SK-N-SH (cell line): ENCODE measurements around the gene NAALAD2. TPM values are rescaled to one million over a fixed set of nuclear protein-coding genes. Genes with fewer than 3 reads are reported as not detected.

Source experiments
- CTCF ChIA-PET: fragments of 300-600, 350-600 bp; formaldehyde crosslinking; extraction: SDS; loops from one replicate; lab custom pipeline; 2021; lab: Yijun Ruan, JAX
- POLR2A ChIA-PET: fragments of 350-600 bp; sonication (Branson Sonifier 250); formaldehyde crosslinking; extraction: SDS; loops from one replicate; lab custom pipeline; 2020; ENCODE audit warnings: antibody characterized with exemption, inconsistent platforms; lab: Yijun Ruan, JAX
- DNase-seq: peaks from one replicate; pipeline ENCODE4 v3.0.0; 2012
- H2AFZ ChIP-seq: fragments of 200-600 bp; sonication (generic); 2 replicates; pipeline ENCODE4 v1.8.1; 2016; ENCODE audit warnings: antibody characterized with exemption, mild to moderate bottlenecking, low read depth
- H3F3A ChIP-seq: fragments of 200-600 bp; sonication (generic); replicated peaks from 2 replicates; pipeline ENCODE3; 2016; ENCODE audit warnings: antibody characterized with exemption, mild to moderate bottlenecking; ENCODE audit not compliant: insufficient read depth
- H3K27ac ChIP-seq, 2 experiments: fragments of 200-500 bp in 1 of 2; fragments of 200-600 bp in 1 of 2; sonication (Bioruptor generic) in 1 of 2; sonication (generic), shearing (Covaris generic) in 1 of 2; 2 replicates each; pipeline versions ENCODE4 v1.5.1 to v1.6.1; 2014 to 2016; ENCODE audit warnings: low read depth in 2 of 2, inconsistent platforms in 1 of 2, low read length in 1 of 2, mild to moderate bottlenecking in 1 of 2, mixed read lengths in 1 of 2
- H3K27me3 ChIP-seq: fragments of 200-600 bp; sonication (generic), shearing (Covaris generic); 2 replicates; pipeline ENCODE4 v1.6.1; 2016; ENCODE audit warnings: mixed run types; ENCODE audit not compliant: insufficient read depth
- H3K36me3 ChIP-seq, 2 experiments: fragments of 200-500 bp in 1 of 2; fragments of 200-600 bp in 1 of 2; sonication (Bioruptor generic) in 1 of 2; sonication (generic) in 1 of 2; replicated peaks in 1 of 2; 2 replicates each; pipeline versions ENCODE3 to v1.5.1; 2014 to 2016; ENCODE audit warnings: low read length in 1 of 2, mild to moderate bottlenecking in 1 of 2; ENCODE audit not compliant: insufficient read depth in 2 of 2, control insufficient read depth in 1 of 2
- H3K4me1 ChIP-seq, 2 experiments: fragments of 200-500 bp in 1 of 2; fragments of 200-600 bp in 1 of 2; sonication (Bioruptor generic) in 1 of 2; sonication (generic), shearing (Covaris generic) in 1 of 2; 2 replicates each; pipeline versions ENCODE4 v1.5.1 to v1.6.1; 2014 to 2016; ENCODE audit warnings: low read depth in 1 of 2, low read length in 1 of 2, mixed run types in 1 of 2; ENCODE audit not compliant: insufficient read depth in 2 of 2, control insufficient read depth in 1 of 2
- H3K4me2 ChIP-seq: fragments of 200-600 bp; sonication (generic), shearing (Covaris generic); 2 replicates; pipeline ENCODE4 v1.6.1; 2017; ENCODE audit warnings: mixed run types
- H3K4me3 ChIP-seq, 2 experiments: fragments of 200-500 bp in 1 of 2; fragments of 200-600 bp in 1 of 2; sonication (Bioruptor generic) in 1 of 2; sonication (generic), shearing (Covaris generic) in 1 of 2; 2 replicates each; pipeline versions ENCODE4 v1.5.1 to v1.8.1; 2014 to 2016; ENCODE audit warnings: low read depth in 2 of 2, inconsistent platforms in 1 of 2, low read length in 1 of 2, mild to moderate bottlenecking in 1 of 2, mixed read lengths in 1 of 2, moderate library complexity in 1 of 2
- H3K79me2 ChIP-seq: fragments of 200-600 bp; sonication (generic); 2 replicates; pipeline ENCODE4 v1.8.1; 2017; ENCODE audit warnings: mild to moderate bottlenecking; ENCODE audit not compliant: insufficient read depth
- H3K9ac ChIP-seq: fragments of 200-600 bp; sonication (generic); 2 replicates; pipeline ENCODE4 v1.6.1; 2017; ENCODE audit warnings: mixed run types
- H3K9me2 ChIP-seq: fragments of 200-600 bp; sonication (generic); 2 replicates; pipeline ENCODE4 v1.6.1; 2017; ENCODE audit warnings: mixed run types
- H3K9me3 ChIP-seq: fragments of 200-600 bp; sonication (generic); 2 replicates; pipeline ENCODE4 v1.6.1; 2017; ENCODE audit warnings: mixed run types, mild to moderate bottlenecking, moderate library complexity
- H4K20me1 ChIP-seq: fragments of 200-600 bp; sonication (generic); 2 replicates; pipeline ENCODE4 v1.6.1; 2017; ENCODE audit warnings: mild to moderate bottlenecking, mixed run types; ENCODE audit not compliant: insufficient read depth
- ELF1 ChIP-seq: IDR thresholded peaks from 2 replicates; pipeline ENCODE4 v1.4.0; 2012
- EP300 ChIP-seq, 2 experiments: IDR thresholded peaks; 2 replicates each; pipeline versions ENCODE4 v1.4.0 to v1.6.1; 2012; ENCODE audit warnings: borderline replicate concordance in 1 of 2, low read depth in 1 of 2, low read length in 1 of 2
- FOXJ3 ChIP-seq: sonication (generic); formaldehyde crosslinking; IDR thresholded peaks from 2 replicates; pipeline ENCODE4 v1.5.1; 2020; ENCODE audit warnings: mild to moderate bottlenecking, missing genetic modification reagents
- JUND ChIP-seq: IDR thresholded peaks from 2 replicates; pipeline ENCODE4 v1.4.0; 2012
- RAD21 ChIP-seq: IDR thresholded peaks from 2 replicates; pipeline ENCODE4 v1.6.1; 2012; ENCODE audit warnings: mild to moderate bottlenecking, low read length
- RXRA ChIP-seq: IDR thresholded peaks from 2 replicates; pipeline ENCODE4 v1.4.0; 2012; ENCODE audit warnings: low read depth, mild to moderate bottlenecking, borderline replicate concordance
- SIN3A ChIP-seq: IDR thresholded peaks from 2 replicates; pipeline ENCODE4 v1.6.1; 2012; ENCODE audit warnings: low read depth, mild to moderate bottlenecking, low read length, moderate library complexity, borderline replicate concordance
- USF1 ChIP-seq: IDR thresholded peaks from 2 replicates; pipeline ENCODE4 v1.4.0; 2012; ENCODE audit warnings: low read depth, borderline replicate concordance
- ZBTB33 ChIP-seq: IDR thresholded peaks from 2 replicates; pipeline ENCODE4 v1.4.0; 2012; ENCODE audit warnings: low read depth, borderline replicate concordance
- WGBS: methylation state at CpG from one replicate; pipeline ENCODE4 v1.1.6; 2017; ENCODE audit warnings: low lambda C conversion rate; 5-methylcytosine and 5-hydroxymethylcytosine counted together
- polyA plus RNA-seq, 3 experiments: library from polyadenylated mRNA; depleted of rRNA; stranded (reverse); fragments of >200 nt; gene quantifications; 2 replicates each; pipeline ENCODE4 v1.2.3, GENCODE V29; 2012
- TF ChIP-seq, protein P1 (sequence below): IDR thresholded peaks from 2 replicates; pipeline ENCODE4 v1.4.0; 2012; ENCODE audit warnings: low read depth
- TF ChIP-seq, protein P2 (sequence below): IDR thresholded peaks from 2 replicates; pipeline ENCODE4; 2012

The NAALAD2 gene
- polyA plus RNA-seq, 1 of the 3 experiments (the other 2 are of a cell fraction): 0.74 TPM

- TF ChIP-seq RXRA: no peak
- no peak for TF ChIP-seq RAD21
- TF ChIP-seq FOXJ3 (CRISPR knock-in tag): no peak
- TF ChIP-seq, protein P1, sequence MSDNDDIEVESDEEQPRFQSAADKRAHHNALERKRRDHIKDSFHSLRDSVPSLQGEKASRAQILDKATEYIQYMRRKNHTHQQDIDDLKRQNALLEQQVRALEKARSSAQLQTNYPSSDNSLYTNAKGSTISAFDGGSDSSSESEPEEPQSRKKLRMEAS: no peak
- TF ChIP-seq SIN3A: no peak
- TF ChIP-seq ELF1: no peak
- no peak for TF ChIP-seq ZBTB33
- no peak for TF ChIP-seq EP300 (IDR thresholded peaks at IDR 0.05; ENCODE audit: borderline replicate concordance in 1 of 2, low read depth in 1 of 2, low read length in 1 of 2)
- Histone ChIP-seq H3K4me1 (no peaks in the 10 kb centered on the region; a peak in 2 of 4 replicates), H3K4me2 (no peak overlapping the region), H3K9ac (no peak overlapping the region), H3K9me3 (no peaks in the 10 kb centered on the region), H3K27ac (no peak overlapping the region), H3K36me3 (peaks cover 15 to 18% of the 10 kb centered on the region in 2 experiments), H3K79me2 (no peaks in the 10 kb centered on the region), H4K20me1 (no peaks in the 10 kb centered on the region), H2AFZ (no peak overlapping the region), H3F3A (peaks cover 5% of the 10 kb centered on the region), H3K27me3 (no peaks in the 10 kb centered on the region), H3K4me3 (no peak overlapping the region), H3K9me2 (no peaks in the 10 kb centered on the region)
- POLR2A ChIA-PET: no interaction called here
- DNase-seq: no peak
- 97% methylated on average over 2 of the region's 2 CpGs for WGBS
- CTCF ChIA-PET: interaction anchor here (1.1 to 3.1 kb wide), 3 partner anchors 16 to 54 kb away, joined by 3 to 16 read pairs (median 3); partner anchors contain the start of gene NAALAD2
These were observed 54.5 kb downstream of the NAALAD2 start for GRCh38 chr11:90189011-90189410.

- Histone ChIP-seq H3K27ac (no peak overlapping the region), H3K9me2 (no peaks in the 10 kb centered on the region), H3K9ac (no peak overlapping the region), H3F3A (peaks cover 5% of the 10 kb centered on the region), H3K79me2 (no peaks in the 10 kb centered on the region), H3K4me2 (no peak overlapping the region), H3K4me3 (no peak overlapping the region), H3K9me3 (no peaks in the 10 kb centered on the region), H3K36me3 (peaks cover 17 to 35% of the 10 kb centered on the region in 2 experiments), H3K4me1 (no peaks in the 10 kb centered on the region; a peak in 2 of 4 replicates), H2AFZ (no peak overlapping the region), H3K27me3 (no peaks in the 10 kb centered on the region), H4K20me1 (no peaks in the 10 kb centered on the region)
- ChIA-PET POLR2A (no interaction called here), CTCF (interaction anchor here (3.9 kb wide), 1 partner anchor 12 kb away, joined by 19 read pairs; no protein-coding TSS in a partner anchor)
- no peak for DNase-seq
- 92% methylated on average over 4 of the region's 4 CpGs for WGBS
- no peak for TF ChIP-seq JUND
- TF ChIP-seq, protein P2, sequence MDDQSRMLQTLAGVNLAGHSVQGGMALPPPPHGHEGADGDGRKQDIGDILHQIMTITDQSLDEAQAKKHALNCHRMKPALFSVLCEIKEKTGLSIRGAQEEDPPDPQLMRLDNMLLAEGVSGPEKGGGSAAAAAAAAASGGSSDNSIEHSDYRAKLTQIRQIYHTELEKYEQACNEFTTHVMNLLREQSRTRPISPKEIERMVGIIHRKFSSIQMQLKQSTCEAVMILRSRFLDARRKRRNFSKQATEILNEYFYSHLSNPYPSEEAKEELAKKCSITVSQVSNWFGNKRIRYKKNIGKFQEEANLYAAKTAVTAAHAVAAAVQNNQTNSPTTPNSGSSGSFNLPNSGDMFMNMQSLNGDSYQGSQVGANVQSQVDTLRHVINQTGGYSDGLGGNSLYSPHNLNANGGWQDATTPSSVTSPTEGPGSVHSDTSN: no peak
- no peak for TF ChIP-seq USF1
These were observed 58.6 kb downstream of the NAALAD2 start for GRCh38 chr11:90192869-90193582.
